ENCODE measurements around the gene CLRN3.

DNA sequence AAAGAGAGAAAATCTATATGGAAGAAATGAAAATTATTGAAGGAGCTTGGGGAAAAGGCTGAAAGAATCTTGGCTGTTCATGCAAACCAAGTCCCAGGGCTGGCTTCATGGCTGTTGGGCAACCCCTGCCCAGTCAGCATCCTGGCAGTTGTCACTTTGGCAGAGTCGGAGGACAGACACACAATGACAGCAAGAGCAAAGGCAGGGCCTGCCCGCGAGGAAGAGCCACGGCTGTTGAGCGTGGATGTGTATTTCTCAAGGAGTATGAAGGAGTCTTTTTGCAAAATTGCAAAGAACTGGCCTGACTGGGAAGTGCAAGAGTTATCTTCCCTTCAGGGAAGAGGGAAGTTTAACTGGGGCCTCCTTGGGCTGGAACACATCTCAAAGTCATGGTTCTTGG lies 25.8 kb upstream of the CLRN3 start:
- no peak for TF ChIP-seq CTCF (IDR thresholded peaks at IDR 0.05 in 4 of 5, conservative IDR thresholded peaks at IDR 0.05 in 1 of 5)
- no peak for TF ChIP-seq POLR2A (IDR thresholded peaks at IDR 0.05)

Measured in gastrocnemius medialis (tissue), 4 donors.